Activated effector memory CD4-positive, alpha-beta T cell treated with anti-CD3 and anti-CD28 coated beads, Interleukin-2, amount 50 U/mL, for 16 hours (primary cell): ENCODE measurements around the gene FBXL13.
"Not testable (repeated sequence)": the region's sequence is repeated elsewhere in the genome, so short reads cannot be mapped to it uniquely, and the experiment has no call there.

ENCODE experiments used
- DNase-seq: peaks from one replicate; pipeline ENCODE4 v3.0.0-alpha.2; 2020

Gene FBXL13

DNA sequence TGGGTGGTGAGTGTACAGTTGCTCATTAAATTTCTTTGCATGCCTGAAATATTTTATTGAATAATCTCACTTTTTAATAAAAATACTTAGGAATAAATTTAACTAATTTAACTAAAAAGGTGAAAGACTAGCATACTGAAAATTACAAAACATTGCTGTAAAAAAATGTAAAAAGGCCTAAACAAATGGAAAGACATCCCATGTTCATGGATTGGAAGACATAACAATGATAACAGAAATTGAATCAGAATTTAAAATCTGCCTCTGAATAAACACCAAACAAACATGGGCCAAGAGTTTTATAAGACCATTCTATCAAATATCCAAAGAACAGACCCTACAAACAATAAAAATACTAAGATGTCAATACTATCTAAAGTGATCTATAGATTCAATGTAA, 94.9 kb downstream of the FBXL13 start:
- DNase-seq, result no peak

DNA sequence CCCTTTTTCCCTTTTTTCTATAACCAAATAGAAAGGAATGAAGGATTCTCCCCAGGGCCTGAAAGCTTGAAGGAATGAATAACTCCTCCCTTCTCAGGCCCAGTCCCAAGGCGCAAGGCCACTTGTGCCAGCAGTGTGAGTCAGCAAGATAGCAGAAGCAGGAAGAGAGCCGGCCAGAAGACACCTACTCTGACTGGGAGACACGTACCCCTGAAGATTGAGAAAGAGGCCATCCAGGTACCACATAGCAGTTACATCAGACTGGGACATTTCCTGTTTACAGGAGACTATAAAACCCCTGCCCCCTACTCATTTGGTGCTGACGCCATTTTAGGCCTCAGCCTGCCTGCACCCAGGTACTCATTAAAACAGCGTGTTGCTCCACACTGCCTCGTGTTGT, 96.3 kb downstream of the FBXL13 start:
- no peak for DNase-seq

DNA sequence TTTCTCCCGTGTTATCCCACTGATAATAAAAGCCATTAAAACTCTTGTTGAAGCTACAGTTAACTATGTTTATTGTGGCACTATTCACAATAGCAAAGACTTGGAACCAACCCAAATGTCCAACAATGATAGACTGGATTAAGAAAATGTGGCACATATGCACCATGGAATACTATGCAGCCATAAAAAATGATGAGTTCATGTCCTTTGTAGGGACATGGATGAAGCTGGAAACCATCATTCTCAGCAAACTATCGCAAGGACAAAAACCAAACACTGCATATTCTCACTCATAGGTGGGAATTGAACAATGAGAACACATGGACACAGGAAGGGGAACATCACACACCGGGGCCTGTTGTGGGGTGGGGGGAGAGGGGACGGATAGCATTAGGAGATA, 97.0 kb downstream of the FBXL13 start:
- DNase-seq, result not testable (repeated sequence)

DNA sequence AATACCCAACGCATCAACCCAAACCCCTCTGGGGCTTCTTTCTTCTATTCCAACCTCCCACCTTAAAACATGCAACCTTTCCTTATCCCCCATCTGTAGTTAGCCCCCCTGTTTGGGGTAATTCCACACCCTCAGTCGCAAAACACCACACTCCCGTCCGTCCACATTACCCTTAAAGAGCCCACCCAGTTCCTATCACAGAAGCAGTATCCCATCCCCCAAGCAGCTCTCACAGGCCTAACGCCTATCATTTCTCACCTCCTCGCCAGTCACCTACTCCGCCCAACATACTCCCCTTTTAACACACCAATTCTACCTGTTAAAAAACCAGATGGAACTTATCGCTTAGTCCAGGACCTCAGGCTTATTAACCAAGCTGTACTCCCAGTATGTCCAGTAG, 98.1 kb downstream of the FBXL13 start:
- no peak for DNase-seq

DNA sequence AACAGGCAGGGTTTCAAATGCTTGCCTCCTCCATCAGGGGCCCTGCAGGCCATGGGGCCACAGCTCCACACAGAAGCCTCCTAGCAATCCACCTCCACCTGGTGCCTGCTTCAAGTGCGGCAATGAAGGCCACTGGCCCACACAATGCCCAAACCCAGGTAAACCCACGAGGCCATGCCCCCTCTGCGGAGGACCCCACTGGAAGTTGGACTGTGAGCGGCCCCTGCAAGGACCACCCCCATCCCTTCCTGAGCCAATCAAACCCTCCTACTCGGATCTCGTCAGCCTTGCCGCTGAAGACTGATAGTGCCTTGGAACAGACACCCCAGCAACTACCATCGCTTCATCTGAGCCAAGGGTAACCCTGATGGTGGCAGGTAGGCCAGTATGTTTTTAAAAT, 98.7 kb downstream of the FBXL13 start:
- DNase-seq, result no peak

DNA sequence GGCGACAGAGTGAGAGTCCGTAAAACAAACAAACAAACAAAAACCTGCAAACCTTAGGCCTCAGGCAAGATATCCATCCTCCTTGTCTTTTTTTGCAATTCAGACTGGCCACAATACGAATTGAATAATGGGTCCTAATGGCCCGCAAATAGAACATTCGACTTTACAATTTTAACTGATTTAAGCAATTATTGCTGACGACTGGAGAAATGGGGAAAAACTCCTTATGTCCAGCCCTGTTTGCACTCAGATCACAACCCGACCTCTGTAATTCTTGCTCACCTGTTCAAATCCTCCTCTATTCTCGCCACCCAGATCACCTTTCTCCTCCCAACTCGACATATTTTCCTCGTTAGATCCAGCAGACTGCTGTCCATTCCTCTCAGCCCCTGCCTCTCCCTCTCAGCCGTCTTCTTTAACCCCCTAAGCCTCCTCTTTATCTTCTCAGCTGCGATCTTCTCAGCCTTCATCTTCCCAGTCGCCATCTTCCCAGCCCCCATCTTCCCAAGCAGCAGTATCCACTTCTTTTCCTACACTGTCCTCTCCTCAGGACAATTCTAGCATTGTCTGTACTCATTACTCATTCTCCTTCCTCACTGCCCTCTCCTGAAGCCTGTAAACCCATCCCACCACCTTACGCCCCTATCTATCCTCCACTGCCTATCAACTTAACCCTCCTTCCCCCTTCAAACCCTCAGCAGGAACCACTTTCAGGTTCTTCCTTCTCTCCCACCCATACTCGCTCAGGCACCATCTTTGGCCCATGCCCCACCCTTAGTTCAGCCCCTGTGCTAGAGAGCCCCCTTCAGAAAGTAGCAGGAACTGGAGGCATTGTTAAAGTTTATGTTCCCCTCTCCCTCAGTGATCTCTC, 100.0 kb downstream of the FBXL13 start:
- DNase-seq, result no peak

DNA sequence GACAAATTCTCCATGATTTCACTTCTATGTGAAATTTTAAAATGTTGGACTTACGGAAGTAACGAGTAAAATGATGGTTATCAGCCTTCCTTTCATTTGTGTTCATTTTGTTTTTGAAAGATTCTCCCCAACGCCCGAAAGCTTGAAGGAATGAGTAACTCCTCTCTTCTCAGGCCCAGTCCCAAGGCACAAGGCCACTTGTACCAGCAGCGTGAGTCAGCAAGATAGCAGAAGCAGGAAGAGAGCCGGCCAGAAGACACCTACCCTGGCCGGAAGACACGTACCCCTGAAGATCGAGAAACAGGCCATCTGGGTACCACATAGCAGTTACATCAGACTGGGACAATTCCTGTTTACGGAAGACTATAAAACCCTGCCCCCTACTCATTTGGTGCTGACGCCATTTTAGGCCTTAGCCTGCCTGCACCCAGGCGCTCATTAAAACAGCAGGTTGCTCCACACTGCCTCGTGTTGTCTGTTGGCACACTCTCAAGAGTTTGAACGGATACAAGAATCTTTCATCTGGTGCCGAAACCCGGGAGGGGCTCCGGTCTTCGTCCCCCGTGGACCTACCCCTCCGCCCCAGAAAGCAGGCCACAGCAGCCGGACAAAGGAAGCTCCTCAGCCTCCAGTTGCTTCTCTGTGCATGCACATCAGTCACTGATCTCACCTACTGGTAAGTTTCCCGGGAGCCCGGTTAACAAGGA, 101.3 kb downstream of the FBXL13 start:
- no peak for DNase-seq

DNA sequence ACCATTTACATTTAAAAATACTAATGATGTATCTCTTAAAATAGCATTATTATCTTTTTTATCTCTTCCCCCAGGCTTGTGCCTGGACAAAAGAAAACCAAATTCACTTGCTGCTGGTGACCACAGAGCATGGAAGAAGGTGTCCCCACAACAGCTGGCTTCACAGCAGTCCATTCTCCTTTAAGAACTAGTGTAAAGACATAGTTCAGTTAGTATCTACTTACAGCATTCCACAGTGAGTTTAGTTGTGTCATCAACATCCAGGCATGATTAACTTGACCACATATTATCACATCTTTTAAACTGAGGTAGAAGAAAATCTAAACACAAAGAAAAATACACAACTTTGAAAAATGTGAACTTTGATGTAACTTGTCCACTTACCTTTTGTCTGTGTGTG, 106.8 kb downstream of the FBXL13 start:
- no peak for DNase-seq

DNA sequence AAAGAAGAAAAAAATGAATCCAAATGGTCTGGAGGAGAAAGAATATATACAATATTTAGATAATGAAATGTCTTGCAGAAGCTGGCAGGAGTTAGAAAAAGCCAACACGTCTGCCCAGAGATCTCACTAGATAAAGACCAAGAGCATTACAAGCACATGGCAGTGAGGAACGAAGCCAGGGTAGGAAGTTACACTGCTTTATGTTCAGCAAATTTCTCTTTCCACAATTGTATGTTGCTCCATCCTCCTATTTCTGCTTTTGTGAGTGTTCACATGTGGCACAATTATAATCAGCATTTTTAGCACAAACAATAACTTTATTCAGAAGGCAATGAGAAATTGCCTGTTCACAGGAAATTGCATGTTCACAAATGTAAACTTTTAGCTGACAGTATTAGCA, 108.1 kb downstream of the FBXL13 start:
- DNase-seq, result no peak

DNA sequence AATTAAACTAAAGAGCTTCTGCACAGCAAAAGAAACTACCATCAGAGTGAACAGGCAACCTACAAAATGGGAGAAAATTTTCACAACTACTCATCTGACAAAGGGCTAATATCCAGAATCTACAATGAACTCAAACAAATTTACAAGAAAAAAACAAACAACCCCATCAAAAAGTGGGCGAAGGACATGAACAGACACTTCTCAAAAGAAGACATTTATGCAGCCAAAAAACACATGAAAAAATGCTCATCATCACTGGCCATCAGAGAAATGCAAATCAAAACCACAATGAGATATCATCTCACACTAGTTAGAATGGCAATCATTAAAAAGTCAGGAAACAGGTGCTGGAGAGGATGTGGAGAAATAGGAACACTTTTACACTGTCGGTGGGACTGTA, 112.6 kb downstream of the FBXL13 start:
- DNase-seq, result not testable (repeated sequence)

DNA sequence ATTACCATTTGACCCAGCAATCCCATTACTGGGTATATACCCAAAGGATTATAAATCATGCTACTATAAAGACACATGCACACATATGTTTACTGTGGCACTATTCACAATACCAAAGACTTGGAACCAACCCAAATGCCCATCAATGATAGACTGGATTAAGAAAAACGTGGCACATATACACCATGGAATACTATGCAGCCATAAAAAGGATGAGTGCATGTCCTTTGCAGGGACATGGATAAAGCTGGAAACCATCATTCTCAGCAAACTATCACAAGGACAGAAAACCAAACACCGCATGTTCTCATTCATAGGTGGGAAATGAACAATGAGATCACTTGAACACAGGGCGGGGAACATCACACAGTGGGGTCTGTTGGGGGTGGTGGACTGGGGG, 116.6 kb downstream of the FBXL13 start:
- not testable (repeated sequence) for DNase-seq

DNA sequence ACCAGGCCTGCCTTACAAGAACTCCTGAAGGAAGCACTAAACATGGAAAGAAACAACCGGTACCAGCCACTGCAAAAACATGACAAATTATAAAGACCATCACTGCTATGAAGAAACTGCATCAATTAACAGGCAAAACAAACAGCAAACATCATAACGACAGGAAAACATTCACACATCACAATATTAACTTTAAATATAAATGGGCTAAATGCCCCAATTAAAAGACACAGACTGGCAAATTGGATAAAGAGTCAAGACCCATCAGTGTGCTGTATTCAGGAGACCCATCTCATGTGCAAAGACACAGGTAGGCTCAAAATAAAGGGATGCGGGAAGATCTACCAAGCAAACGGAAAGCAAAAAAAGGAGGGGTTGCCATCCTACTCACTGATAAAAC, 120.2 kb downstream of the FBXL13 start:
- not testable (repeated sequence) for DNase-seq

DNA sequence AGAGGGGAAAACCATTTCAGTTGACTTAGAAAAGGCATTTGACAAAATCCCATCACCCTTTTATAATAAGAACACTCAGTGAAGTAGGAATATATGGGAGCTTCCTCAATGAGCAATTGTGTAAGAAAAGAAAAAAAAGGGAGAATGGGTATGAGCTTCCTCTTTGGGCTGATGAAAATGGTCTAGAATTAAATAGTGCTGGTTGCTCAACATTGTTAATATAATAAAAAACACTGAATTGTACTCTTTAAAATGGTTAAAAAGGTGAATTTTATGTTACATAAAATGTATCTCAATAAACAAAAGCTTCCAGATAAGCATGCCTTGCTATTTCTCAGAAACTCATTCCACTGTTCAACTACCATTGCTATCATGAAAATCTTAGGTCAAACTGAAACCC, 121.2 kb downstream of the FBXL13 start:
- DNase-seq, result no peak

DNA sequence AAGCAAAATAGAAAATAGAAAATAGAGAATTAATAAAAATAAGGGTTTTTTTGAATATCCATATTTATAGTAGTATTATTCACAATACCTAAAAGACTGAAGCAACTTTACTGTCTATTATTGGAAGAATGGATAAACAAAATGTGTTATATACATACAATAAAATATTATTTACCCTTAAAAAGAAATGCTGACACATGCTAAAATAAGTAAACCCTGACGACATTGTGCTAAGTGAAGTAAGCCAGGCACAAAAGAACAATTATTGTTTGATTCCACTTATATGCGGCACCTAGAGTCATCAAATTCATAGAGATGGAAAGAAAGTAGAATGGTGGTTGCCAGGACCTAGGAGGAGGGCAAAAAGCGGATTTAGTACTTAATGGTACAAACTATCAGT, 122.8 kb downstream of the FBXL13 start:
- no peak for DNase-seq

DNA sequence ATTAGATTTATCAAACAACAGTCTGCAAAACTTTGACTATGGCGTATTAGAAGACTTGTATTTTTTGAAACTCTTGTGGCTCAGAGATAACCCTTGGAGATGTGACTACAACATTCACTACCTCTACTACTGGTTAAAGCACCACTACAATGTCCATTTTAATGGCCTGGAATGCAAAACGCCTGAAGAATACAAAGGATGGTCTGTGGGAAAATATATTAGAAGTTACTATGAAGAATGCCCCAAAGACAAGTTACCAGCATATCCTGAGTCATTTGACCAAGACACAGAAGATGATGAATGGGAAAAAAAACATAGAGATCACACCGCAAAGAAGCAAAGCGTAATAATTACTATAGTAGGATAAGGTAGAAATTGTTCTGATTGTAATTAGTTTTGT, 130.4 kb downstream of the FBXL13 start:
- no peak for DNase-seq

DNA sequence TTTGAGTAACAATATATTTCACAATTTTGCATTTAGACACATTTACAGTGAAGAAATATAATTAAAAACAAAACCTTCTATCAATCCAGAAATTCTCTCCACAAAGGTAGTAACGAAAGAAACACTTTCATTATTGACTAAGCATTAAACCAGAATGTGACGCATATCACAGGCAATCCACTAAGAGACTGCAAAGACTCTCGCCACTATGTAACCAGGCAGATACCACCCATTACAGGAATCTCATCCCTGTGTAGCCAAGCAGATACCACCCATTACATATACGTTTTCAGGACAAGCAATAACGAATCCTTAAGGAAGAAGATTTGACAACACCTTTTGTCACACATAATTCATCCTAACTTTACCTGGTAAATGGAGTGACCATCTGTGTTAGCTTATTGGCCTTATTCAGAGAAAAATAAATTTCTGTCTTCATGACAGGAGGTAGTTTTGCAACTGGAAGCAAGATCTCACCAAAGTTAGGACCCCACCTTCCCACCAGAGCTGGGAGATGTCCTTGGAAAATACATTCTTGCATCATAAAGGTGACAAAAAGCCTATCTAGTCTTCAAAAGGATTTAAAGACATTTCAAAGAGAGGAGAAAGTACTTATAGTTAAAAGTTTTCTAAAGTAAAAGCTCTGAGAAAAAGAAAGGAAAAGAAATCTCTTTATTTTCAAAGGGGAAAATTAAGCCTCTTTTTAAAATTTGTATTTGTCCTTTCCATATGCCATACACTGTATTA, 131.0 kb downstream of the FBXL13 start:
- no peak for DNase-seq

DNA sequence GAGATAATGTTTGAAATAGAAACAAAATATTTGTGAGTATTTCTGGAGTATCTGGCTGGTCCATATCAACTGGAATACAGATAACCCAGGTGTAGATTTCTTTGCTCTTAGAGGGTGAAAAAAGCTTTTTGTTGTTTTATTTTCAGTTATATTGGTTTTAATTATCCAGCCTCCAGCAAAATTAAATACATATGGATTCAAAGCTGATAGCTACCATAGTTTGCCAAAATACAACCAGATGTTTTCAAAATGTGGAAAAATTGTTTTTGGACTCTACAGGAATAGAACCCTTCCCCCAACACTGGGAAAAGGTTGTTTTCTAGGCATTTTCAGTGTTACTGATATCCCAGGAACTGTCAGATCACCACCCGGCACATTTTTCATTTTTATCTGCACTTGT, 131.7 kb downstream of the FBXL13 start:
- no peak for DNase-seq

DNA sequence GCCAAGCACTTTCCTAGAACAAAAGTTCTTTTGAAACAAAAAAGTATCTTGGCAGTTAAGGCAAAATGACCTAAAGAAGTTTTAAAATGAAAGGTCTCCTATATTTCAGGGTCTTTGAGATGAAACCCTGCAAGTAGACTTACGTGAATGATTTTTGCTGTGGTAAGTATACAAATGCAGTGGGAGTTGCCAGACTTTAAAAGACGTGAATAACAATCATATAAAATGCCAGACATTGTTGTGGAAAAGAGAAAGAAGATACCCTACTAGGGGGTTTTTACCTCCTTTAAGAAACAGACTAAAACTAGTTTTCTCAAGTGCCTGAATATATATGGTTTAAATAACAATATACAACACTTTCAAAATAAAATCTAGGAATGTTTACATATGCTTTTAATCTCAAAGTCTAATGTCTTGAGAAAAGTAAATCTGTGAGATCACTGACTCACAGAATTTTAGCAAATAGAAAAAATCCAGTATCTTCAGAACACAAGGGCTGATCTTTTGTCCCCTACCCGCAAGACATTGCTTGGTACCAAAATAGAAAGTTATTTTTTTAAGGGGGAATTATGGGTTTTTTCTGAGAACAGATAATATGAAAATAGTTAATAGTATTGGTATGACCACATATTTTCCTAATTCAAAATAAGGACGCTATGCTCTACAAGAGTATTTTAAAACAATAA, 132.3 kb downstream of the FBXL13 start:
- DNase-seq, result no peak

DNA sequence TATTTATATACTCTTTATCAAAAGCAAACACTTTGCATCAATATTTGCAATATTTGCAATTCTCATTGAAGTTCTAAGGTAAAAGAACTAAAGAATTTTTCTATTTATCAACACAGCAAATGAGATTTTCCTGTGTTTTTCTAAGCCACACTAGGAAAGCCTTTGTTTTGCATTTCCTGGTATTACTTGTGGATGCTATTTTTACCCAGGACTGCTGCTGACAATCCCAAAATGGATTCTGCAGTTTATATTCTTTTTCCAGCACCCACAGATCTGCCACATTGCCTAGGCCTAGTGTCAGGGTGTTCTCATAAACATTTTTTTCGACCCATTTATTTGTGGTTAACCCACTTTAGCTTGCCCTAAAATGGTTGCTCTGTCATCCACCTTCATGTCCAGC, 135.9 kb downstream of the FBXL13 start:
- DNase-seq, result no peak

DNA sequence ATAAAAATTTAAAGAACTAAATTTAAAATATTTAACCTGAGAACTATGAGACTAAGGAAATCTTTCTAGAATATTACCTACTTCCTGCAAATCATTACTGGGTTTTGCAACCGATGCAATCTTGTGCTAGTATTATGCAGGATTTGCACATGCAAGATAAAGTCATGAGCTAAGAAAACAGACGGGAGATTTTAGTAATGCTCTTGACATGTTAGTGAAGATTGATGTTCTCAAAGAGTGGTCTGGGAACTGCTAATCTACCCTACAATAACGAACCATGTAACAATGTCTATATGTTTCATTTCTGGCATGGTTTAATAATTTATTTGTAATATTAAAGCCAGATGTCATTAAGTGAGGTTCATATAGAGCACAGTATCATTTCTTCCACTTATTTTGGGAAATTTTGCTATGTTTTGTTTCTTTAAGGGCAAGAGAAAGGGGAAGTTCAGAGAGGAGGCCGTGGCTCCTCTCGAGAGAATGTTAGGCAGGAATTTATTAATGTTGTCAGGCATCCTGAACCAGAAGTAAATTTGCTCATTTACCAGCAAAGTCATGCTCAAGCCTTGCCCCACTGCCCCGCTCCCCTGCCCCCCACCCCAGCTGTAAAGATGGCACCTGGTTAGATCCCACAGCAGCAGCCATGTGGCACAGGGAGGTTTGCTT, 139.0 kb downstream of the FBXL13 start:
- no peak for DNase-seq

DNA sequence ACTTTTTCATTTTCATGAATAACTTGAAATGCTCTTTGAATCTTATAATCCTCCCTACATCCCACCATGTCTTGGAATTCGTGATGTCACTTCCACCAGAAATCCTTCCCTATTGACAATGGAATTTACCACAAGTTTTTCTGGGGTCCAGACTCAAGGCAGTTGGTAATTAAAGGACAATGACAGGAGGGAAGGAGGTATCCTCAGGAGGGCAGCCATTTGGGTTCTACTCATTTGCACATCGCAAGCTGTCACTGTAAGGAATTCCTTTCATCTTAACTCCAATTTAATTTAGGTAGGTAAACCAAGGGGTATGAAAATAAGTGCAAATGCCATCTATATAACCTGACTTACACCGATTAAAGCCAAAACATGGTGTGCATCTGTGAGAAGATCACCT, 139.9 kb downstream of the FBXL13 start:
- no peak for DNase-seq

DNA sequence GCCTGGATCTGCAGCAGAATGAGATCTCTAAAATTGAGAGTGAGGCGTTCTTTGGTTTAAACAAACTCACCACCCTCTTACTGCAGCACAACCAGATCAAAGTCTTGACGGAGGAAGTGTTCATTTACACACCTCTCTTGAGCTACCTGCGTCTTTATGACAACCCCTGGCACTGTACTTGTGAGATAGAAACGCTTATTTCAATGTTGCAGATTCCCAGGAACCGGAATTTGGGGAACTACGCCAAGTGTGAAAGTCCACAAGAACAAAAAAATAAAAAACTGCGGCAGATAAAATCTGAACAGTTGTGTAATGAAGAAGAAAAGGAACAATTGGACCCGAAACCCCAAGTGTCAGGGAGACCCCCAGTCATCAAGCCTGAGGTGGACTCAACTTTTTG, 140.4 kb downstream of the FBXL13 start:
- no peak for DNase-seq

DNA sequence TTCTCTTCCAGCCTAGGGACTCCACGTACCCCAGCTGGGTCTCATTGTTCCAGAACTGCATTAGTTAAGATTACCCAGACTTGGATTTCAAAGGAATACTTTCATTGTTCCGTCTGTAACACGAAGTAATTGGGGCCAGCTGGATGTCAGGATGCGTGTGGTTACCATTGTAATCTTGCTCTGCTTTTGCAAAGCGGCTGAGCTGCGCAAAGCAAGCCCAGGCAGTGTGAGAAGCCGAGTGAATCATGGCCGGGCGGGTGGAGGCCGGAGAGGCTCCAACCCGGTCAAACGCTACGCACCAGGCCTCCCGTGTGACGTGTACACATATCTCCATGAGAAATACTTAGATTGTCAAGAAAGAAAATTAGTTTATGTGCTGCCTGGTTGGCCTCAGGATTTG, 140.8 kb downstream of the FBXL13 start:
- no peak for DNase-seq
